SIG-M5 treated with dmso at 0.1 percent for 504 hours (cell line): Measurements from ENCODE around the gene RNASE2.
A peak's percentile ranks its signal among the peaks of the same experiment; 100 is the strongest.
"Not testable (repeated sequence)": the region's sequence is repeated elsewhere in the genome, so short reads cannot be mapped to it uniquely, and the experiment has no call there.

ENCODE experiments used
- DNase-seq: peaks from one replicate; lab custom pipeline; 2025; ENCODE audit not compliant: unreplicated experiment; lab: John Stamatoyannopoulos, UW

Gene RNASE2

GRCh38 chr14:20954736-20955537 lies at the start of gene RNASE2:
RNASE2 (plus strand) TSS chr14:20955487; CDS start chr14:20955772, 285 bp downstream.
- peak; percentile 96 for DNase-seq

- DNase-seq = peak; percentile 85
These were observed 49.6 kb upstream of the RNASE2 start for GRCh38 chr14:20905676-20906075.

GRCh38 chr14:20907214-20907613 lies 48.1 kb upstream of the RNASE2 start:
- no peak for DNase-seq

GRCh38 chr14:20910822-20911221 lies 44.5 kb upstream of the RNASE2 start:
- DNase-seq = not testable (repeated sequence)

- DNase-seq = peak; percentile 83
These were observed 36.1 kb upstream of the RNASE2 start for GRCh38 chr14:20919038-20919756.

GRCh38 chr14:20923766-20924297 lies 31.5 kb upstream of the RNASE2 start:
- not testable (repeated sequence) for DNase-seq

- DNase-seq = no peak
These were observed 21.0 kb upstream of the RNASE2 start for GRCh38 chr14:20934148-20934762.

- DNase-seq = no peak
These were observed 19.8 kb upstream of the RNASE2 start for GRCh38 chr14:20935303-20935984.

GRCh38 chr14:20945146-20945545 lies 10.1 kb upstream of the RNASE2 start:
- DNase-seq = peak; percentile 69

GRCh38 chr14:20946707-20947106 lies 8.6 kb upstream of the RNASE2 start:
- not testable (repeated sequence) for DNase-seq

GRCh38 chr14:20955538-20955873 lies 219 bp downstream of the RNASE2 start:
- DNase-seq = peak; percentile 96

- peak; percentile 38 for DNase-seq
These were observed 1.2 kb downstream of the RNASE2 start for GRCh38 chr14:20956376-20956976.

GRCh38 chr14:20958946-20959345 lies 3.7 kb downstream of the RNASE2 start:
- DNase-seq = peak; percentile 87

GRCh38 chr14:20969336-20969735 lies 14.0 kb downstream of the RNASE2 start:
- no peak for DNase-seq

- no peak for DNase-seq
These were observed 15.3 kb downstream of the RNASE2 start for GRCh38 chr14:20970647-20970982.

GRCh38 chr14:20970983-20971704 lies 15.9 kb downstream of the RNASE2 start:
- DNase-seq = peak; percentile 77

- DNase-seq = no peak
These were observed 16.4 kb downstream of the RNASE2 start for GRCh38 chr14:20971705-20972021.

GRCh38 chr14:20973501-20973900 lies 18.2 kb downstream of the RNASE2 start:
- no peak for DNase-seq

GRCh38 chr14:20976291-20976690 lies 21.0 kb downstream of the RNASE2 start:
- no peak for DNase-seq

- DNase-seq = no peak
These were observed 23.4 kb downstream of the RNASE2 start for GRCh38 chr14:20978687-20979086.
